Heart left ventricle (tissue), 16 donors: ENCODE results near the gene CDH20. TPM values are rescaled to one million over a fixed set of nuclear protein-coding genes. Genes with fewer than 3 reads are reported as not detected.

Experiments
- ATAC-seq, 4 donors: fragments of 200-7000 bp; cut with Tn5 transposase; one replicate each; pipeline ENCODE4 v1.9.1; 2020 to 2022; ENCODE audit warnings: moderate library complexity in 4 of 4, mild to moderate bottlenecking in 3 of 4, moderate number of reproducible peaks in 1 of 4
- DNase-seq, 5 donors: peaks; one replicate each; pipeline ENCODE4 v3.0.0-alpha.2; 2020
- H3K27ac ChIP-seq, 12 donors: fragments of 200-600 bp; sonication (generic) in 4 of 12; one replicate each; pipeline versions ENCODE4 v1.5.0 to v1.8.0; 2016 to 2022; ENCODE audit warnings: mild to moderate bottlenecking in 2 of 12
- H3K27me3 ChIP-seq, 9 donors: fragments of 200-600 bp; sonication (generic) in 2 of 9; one replicate each; pipeline versions ENCODE4 v1.5.1 to v1.8.0; 2016 to 2022; ENCODE audit warnings: mild to moderate bottlenecking in 3 of 9
- H3K36me3 ChIP-seq, 9 donors: fragments of 200-600 bp; sonication (generic) in 2 of 9; one replicate each; pipeline versions ENCODE4 v1.5.0 to v1.8.0; 2018 to 2022; ENCODE audit warnings: mild to moderate bottlenecking in 2 of 9
- H3K4me1 ChIP-seq, 12 donors: fragments of 200-600 bp; sonication (generic) in 4 of 12; one replicate each; pipeline versions ENCODE4 v1.5.0 to v1.8.0; 2016 to 2022; ENCODE audit warnings: mild to moderate bottlenecking in 3 of 12
- H3K4me3 ChIP-seq, 12 donors: fragments of 200-600 bp; sonication (generic) in 4 of 12; one replicate each; pipeline versions ENCODE4 v1.5.0 to v1.8.0; 2017 to 2022; ENCODE audit warnings: mild to moderate bottlenecking in 9 of 12, moderate library complexity in 4 of 12
- H3K9me3 ChIP-seq, 12 donors: fragments of 200-600 bp; sonication (generic) in 4 of 12; one replicate each; pipeline versions ENCODE4 v1.5.0 to v1.8.0; 2016 to 2022; ENCODE audit warnings: mild to moderate bottlenecking in 1 of 12
- POLR2A ChIP-seq, 2 donors: fragments of 450-650 bp; IDR thresholded peaks; one replicate each; pipeline ENCODE4 v1.6.1; 2017; ENCODE audit warnings: antibody characterized with exemption in 2 of 2, mild to moderate bottlenecking in 2 of 2, moderate library complexity in 2 of 2
- WGBS, 4 donors: extraction: QIAGEN DNeasy Blood & Tissue Kit in 2 of 4; methylation state at CpG; one replicate each; pipeline versions ENCODE4 v1.1.5 to v1.1.7; 2013 to 2018; 5-methylcytosine and 5-hydroxymethylcytosine counted together
- intact Hi-C, 10 donors: fragments of 100-400 bp; cut with DNase I; formaldehyde crosslinking; loops; one replicate each; pipeline versions ENCODE4 v1.11.1 to v1.14.2; 2022
- polyA plus RNA-seq, 2 donors: library from polyadenylated mRNA; stranded (reverse); fragments of 200-250 nt; gene quantifications; one replicate each; pipeline ENCODE4 v1.2.3, GENCODE V29; 2013
- total RNA-seq, 9 donors: library from RNA; depleted of rRNA in 2 of 9; stranded (reverse); fragments of >200 nt in 2 of 9; fragmentation: NEBNext Ultra II Directional in 3 of 9; extraction: Animal tissue kit (Norgen Biotek cat#: 25700) in 3 of 9; gene quantifications; one replicate each; pipeline versions ENCODE4 v1.1.0 to v1.2.4, GENCODE V29; 2016 to 2023
- TF ChIP-seq, protein P1 (sequence below), 12 donors: fragments of 200-600 bp; sonication (generic) in 4 of 12; IDR thresholded peaks; one replicate each; pipeline versions ENCODE4 v1.5.0 to v1.8.0; 2018 to 2022; ENCODE audit warnings: antibody characterized with exemption in 12 of 12, mild to moderate bottlenecking in 5 of 12
- donor health status: ischemic (EF 13 %, LVEDD 7.1; RV severe dilation, severe dysfunction).
- donor health status: healthy with polysubstance abuse.
- donor health status: DM: no; HTN: yes; CAD: no.
- donor health status: DM: no; HTN: no; CAD: no.
- donor health status: ischemic (EF 25% LVEDD 6.9; RV normal size, moderate dysfunction).
- donor health status: ischemic (EF 25% LVEDD 5.7; RV mildly dilated, moderate dysfunction).
- donor health status: healthy.
- donor health status: DM: yes; HTN: yes; CAD: no.
- donor health status: ischemic (EF 35%, LVEDD 5.7; RV mildly dilated, moderate dysfunction).
- donor health status: nonischemic (EF 11% LVEDD 7.7; RV severe dilation, severe dysfunction).
- donor health status: DM: yes; HTN: yes; CAD: no.
- donor health status: PGD.
- donor health status: ischemic (EF 29% LVEDD 5.4; RV normal size, mild dysfunction).
- donor health status: nonischemic (EF 23%, LVEDD 6.1; RV moderate dilation, normal function).

Gene CDH20
- total and polyA plus RNA-seq, 11 donors = 0.03 to 0.20 (median 0.15) TPM; not detected in 8

GRCh38 chr18:61419763-61420162 lies 86.5 kb downstream of the CDH20 start:
- DNase-seq (no peak), ATAC-seq (no peak)
- Histone ChIP-seq H3K4me3 (no peak overlapping the region), H3K36me3 (no peaks in the 10 kb centered on the region), H3K27ac (no peak overlapping the region), H3K27me3 (no peaks in the 10 kb centered on the region), H3K9me3 (no peaks in the 10 kb centered on the region), H3K4me1 (no peaks in the 10 kb centered on the region)
- intact Hi-C loops = loop anchor here in 1 of 10 donors (10.0 kb wide), 1 partner anchor 85 kb away; no protein-coding TSS in a partner anchor
- 93 to 100% (median 98%) methylated on average over 1 of the region's 1 CpG for WGBS, 4 donors
- TF ChIP-seq, protein P1, sequence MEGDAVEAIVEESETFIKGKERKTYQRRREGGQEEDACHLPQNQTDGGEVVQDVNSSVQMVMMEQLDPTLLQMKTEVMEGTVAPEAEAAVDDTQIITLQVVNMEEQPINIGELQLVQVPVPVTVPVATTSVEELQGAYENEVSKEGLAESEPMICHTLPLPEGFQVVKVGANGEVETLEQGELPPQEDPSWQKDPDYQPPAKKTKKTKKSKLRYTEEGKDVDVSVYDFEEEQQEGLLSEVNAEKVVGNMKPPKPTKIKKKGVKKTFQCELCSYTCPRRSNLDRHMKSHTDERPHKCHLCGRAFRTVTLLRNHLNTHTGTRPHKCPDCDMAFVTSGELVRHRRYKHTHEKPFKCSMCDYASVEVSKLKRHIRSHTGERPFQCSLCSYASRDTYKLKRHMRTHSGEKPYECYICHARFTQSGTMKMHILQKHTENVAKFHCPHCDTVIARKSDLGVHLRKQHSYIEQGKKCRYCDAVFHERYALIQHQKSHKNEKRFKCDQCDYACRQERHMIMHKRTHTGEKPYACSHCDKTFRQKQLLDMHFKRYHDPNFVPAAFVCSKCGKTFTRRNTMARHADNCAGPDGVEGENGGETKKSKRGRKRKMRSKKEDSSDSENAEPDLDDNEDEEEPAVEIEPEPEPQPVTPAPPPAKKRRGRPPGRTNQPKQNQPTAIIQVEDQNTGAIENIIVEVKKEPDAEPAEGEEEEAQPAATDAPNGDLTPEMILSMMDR (IDR thresholded peaks at IDR 0.05) = no peak
- no peak for TF ChIP-seq POLR2A (IDR thresholded peaks at IDR 0.05)

GRCh38 chr18:61420218-61420885 lies 87.1 kb downstream of the CDH20 start:
- Histone ChIP-seq H3K4me1 (no peaks in the 10 kb centered on the region), H3K9me3 (no peaks in the 10 kb centered on the region), H3K27ac (no peak overlapping the region), H3K4me3 (no peak overlapping the region), H3K27me3 (no peaks in the 10 kb centered on the region), H3K36me3 (no peaks in the 10 kb centered on the region)
- 75 to 86% (median 84%) methylated on average over 7 of the region's 7 CpGs for WGBS, 4 donors
- intact Hi-C loops = loop anchor here in 1 of 10 donors (10.0 kb wide), 1 partner anchor 84 kb away; no protein-coding TSS in a partner anchor
- no peak for DNase-seq
- TF ChIP-seq POLR2A (IDR thresholded peaks at IDR 0.05) = no peak
- TF ChIP-seq, protein P1 (IDR thresholded peaks at IDR 0.05) = no peak
- no peak for ATAC-seq

DNA sequence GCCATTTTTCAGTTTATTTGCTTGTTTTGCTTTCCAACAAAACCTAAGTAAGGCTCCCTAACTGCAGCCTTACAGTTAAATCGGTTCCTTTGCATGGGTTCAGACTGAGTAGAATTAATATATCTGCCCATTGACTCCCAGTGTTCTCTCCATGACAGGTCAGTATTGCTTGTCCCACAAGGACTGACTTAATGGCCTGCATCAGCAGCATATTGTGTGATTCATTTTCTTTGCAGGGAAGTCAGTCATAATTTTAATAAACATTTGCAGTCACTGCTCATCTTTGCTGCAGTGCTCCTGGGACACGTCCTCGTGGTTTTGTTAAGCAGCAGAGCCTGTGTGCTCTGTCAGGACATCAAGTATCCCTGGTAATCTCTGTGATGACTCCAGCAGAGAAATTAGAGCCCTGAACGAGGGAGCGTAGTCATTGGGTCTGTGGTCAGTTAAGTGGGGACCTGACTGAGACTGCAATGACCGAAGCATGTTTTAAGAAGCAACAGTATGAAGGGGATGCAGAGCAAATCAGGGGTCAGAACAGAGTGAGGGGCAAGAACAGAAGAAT lies 93.3 kb downstream of the CDH20 start:
- ATAC-seq (no peak), DNase-seq (no peak)
- Histone ChIP-seq H3K9me3 (no peaks in the 10 kb centered on the region), H3K27ac (no peak overlapping the region), H3K4me1 (no peaks in the 10 kb centered on the region), H3K4me3 (no peak overlapping the region), H3K27me3 (no peaks in the 10 kb centered on the region), H3K36me3 (no peaks in the 10 kb centered on the region)
- intact Hi-C loops = loop anchor here in 1 of 10 donors (10.0 kb wide), 1 partner anchor 78 kb away; no protein-coding TSS in a partner anchor
- 63 to 80% (median 68%) methylated on average over 6 of the region's 6 CpGs for WGBS, 4 donors
- TF ChIP-seq POLR2A (IDR thresholded peaks at IDR 0.05) = no peak
- TF ChIP-seq, protein P1 (IDR thresholded peaks at IDR 0.05) = no peak

- Histone ChIP-seq H3K36me3 (no peaks in the 10 kb centered on the region), H3K9me3 (no peaks in the 10 kb centered on the region), H3K4me3 (no peak overlapping the region), H3K27ac (no peak overlapping the region), H3K27me3 (no peaks in the 10 kb centered on the region), H3K4me1 (no peaks in the 10 kb centered on the region)
- no peak for DNase-seq
- 64 to 79% (median 67%) methylated on average over 4 of the region's 4 CpGs for WGBS, 4 donors
- no peak for ATAC-seq
- intact Hi-C loops = loop anchor here in 1 of 10 donors (10.0 kb wide), 1 partner anchor 77 kb away; no protein-coding TSS in a partner anchor
- TF ChIP-seq, protein P1 (IDR thresholded peaks at IDR 0.05) = no peak
- TF ChIP-seq POLR2A (IDR thresholded peaks at IDR 0.05) = no peak
Observed at GRCh38 chr18:61428266-61428665, 95.0 kb downstream of the CDH20 start.
